K562 (cell line): ENCODE data around the gene GRIK2. TPM values are rescaled to one million over a fixed set of nuclear protein-coding genes. Genes with fewer than 3 reads are reported as not detected.

ENCODE experiments used
- ATAC-seq: fragments of 200-7000 bp; cut with Tn5 transposase; 3 replicates; pipeline ENCODE4 v1.9.1; 2020; ENCODE audit warnings: moderate library complexity
- BruUV-seq: library from RNA; stranded (reverse); fragments of 400-500 nt; replicated peaks from 2 replicates; lab custom pipeline; 2021; lab: Mats Ljungman, UMichigan
- CTCF ChIA-PET: fragments of 300-600 bp; formaldehyde crosslinking; extraction: SDS; loops from one replicate; lab custom pipeline; 2021; ENCODE audit warnings: low intra/inter-chr PET ratio; lab: Yijun Ruan, JAX
- POLR2A ChIA-PET: fragments of 300-600, 350-650 bp; sonication (Branson Sonifier 250); formaldehyde crosslinking; extraction: SDS; loops from one replicate; lab custom pipeline; 2021; ENCODE audit warnings: antibody characterized with exemption, inconsistent platforms; lab: Yijun Ruan, JAX
- DNase-seq, 4 experiments: peaks; one replicate each; pipeline versions ENCODE4 v3.0.0 to v3.0.0-alpha.2; 2011 to 2018; ENCODE audit warnings: low spot score in 3 of 4, mixed read lengths in 3 of 4; ENCODE audit errors: extremely low read depth in 1 of 4
- FAIRE-seq: peaks from 2 replicates; lab custom pipeline; 2011; peaks lifted over from hg19 to GRCh38; lab: Jason Lieb, UNC
- H2AFZ ChIP-seq: 2 replicates; pipeline ENCODE4 v1.6.0; 2011; ENCODE audit warnings: low read depth, low read length, control low read depth, inconsistent platforms
- H3K27ac ChIP-seq: fragments of 200-600 bp; 3 replicates; pipeline ENCODE4 v1.8.0; 2011; ENCODE audit warnings: low read depth, mild to moderate bottlenecking, control low read depth, inconsistent platforms, low read length, moderate library complexity, mixed read lengths; ENCODE audit errors: extremely low read depth
- H3K27me3 ChIP-seq, 2 experiments: fragments of 300-600 bp in 1 of 2; 2 replicates in 1 of 2; 3 replicates in 1 of 2; pipeline versions ENCODE4 v1.6.0 to v1.8.0; 2011; ENCODE audit warnings: inconsistent platforms in 2 of 2, low read length in 2 of 2, mild to moderate bottlenecking in 1 of 2, mixed read lengths in 1 of 2, moderate library complexity in 1 of 2; ENCODE audit not compliant: control insufficient read depth in 2 of 2, insufficient read depth in 2 of 2
- H3K36me3 ChIP-seq: fragments of 300-600 bp; 3 replicates; pipeline ENCODE4 v1.8.0; 2011; ENCODE audit warnings: mild to moderate bottlenecking, low read length, inconsistent platforms; ENCODE audit not compliant: control insufficient read depth, insufficient read depth
- H3K4me1 ChIP-seq, 2 experiments: fragments of 200-600 bp in 1 of 2; replicated peaks in 1 of 2; 2 replicates in 1 of 2; 3 replicates in 1 of 2; pipeline versions ENCODE4 v1.5.1 to v1.8.0; 2011; ENCODE audit warnings: inconsistent platforms in 2 of 2, low read length in 2 of 2, mild to moderate bottlenecking in 1 of 2, mixed read lengths in 1 of 2, moderate library complexity in 1 of 2; ENCODE audit not compliant: control insufficient read depth in 2 of 2, insufficient read depth in 2 of 2
- H3K4me2 ChIP-seq: 2 replicates; pipeline ENCODE4 v1.6.1; 2011; ENCODE audit warnings: low read length, control low read depth, inconsistent platforms, mixed read lengths; ENCODE audit not compliant: insufficient read depth
- H3K4me3 ChIP-seq: fragments of 200-600 bp; sonication (generic), shearing (Covaris generic); 2 replicates; pipeline ENCODE4 v1.5.1; 2016; ENCODE audit warnings: control low read depth, inconsistent platforms
- H3K79me2 ChIP-seq: fragments of 200-600 bp; 3 replicates; pipeline ENCODE4 v1.8.0; 2011; ENCODE audit warnings: low read length, inconsistent platforms; ENCODE audit not compliant: control insufficient read depth, insufficient read depth
- H3K9ac ChIP-seq, 2 experiments: 2 replicates each; pipeline versions ENCODE4 v1.6.0 to v1.6.1; 2011; ENCODE audit warnings: low read depth in 2 of 2, low read length in 2 of 2, control low read depth in 1 of 2, inconsistent platforms in 1 of 2, mild to moderate bottlenecking in 1 of 2, mixed read lengths in 1 of 2; ENCODE audit not compliant: insufficient read depth in 1 of 2
- H3K9me1 ChIP-seq: one replicate; pipeline ENCODE4 v1.6.0; 2011; ENCODE audit warnings: inconsistent platforms, mild to moderate bottlenecking, low read length, moderate library complexity; ENCODE audit not compliant: control insufficient read depth, insufficient read depth
- H3K9me3 ChIP-seq: replicated peaks from 2 replicates; pipeline ENCODE4 v1.5.1; 2011; ENCODE audit warnings: low read depth, low read length, inconsistent platforms; ENCODE audit not compliant: control insufficient read depth, insufficient read depth
- H4K20me1 ChIP-seq: replicated peaks from 2 replicates; pipeline ENCODE4 v1.6.1; 2011; ENCODE audit warnings: low read length, inconsistent platforms, mixed read lengths; ENCODE audit not compliant: control insufficient read depth, insufficient read depth
- ARID1B ChIP-seq: fragments of 450-650 bp; IDR thresholded peaks from 2 replicates; pipeline ENCODE4 v1.6.1; 2016; ENCODE audit warnings: antibody characterized with exemption, mild to moderate bottlenecking, inconsistent platforms
- BRD4 ChIP-seq: fragments of 200-600 bp; sonication (generic); IDR thresholded peaks from 2 replicates; pipeline ENCODE4 v1.6.1; 2017; ENCODE audit warnings: inconsistent platforms
- ETS2 ChIP-seq: IDR thresholded peaks from 2 replicates; pipeline ENCODE4 v1.6.1; 2016; ENCODE audit warnings: borderline replicate concordance, missing genetic modification characterization, mild to moderate bottlenecking, moderate library complexity, missing compliant biosample characterization; ENCODE audit not compliant: poor library complexity, severe bottlenecking
- NFE2 ChIP-seq: IDR thresholded peaks from 2 replicates; pipeline ENCODE4 v1.6.1; 2014; ENCODE audit warnings: antibody characterized with exemption, low read depth
- PHTF2 ChIP-seq: fragments of 250-450 bp; sonication (Bioruptor Pico); IDR thresholded peaks from 2 replicates; pipeline ENCODE4 v1.5.0; 2021; ENCODE audit warnings: mild to moderate bottlenecking
- SREBF1 ChIP-seq: fragments of 150-350 bp; IDR thresholded peaks from 2 replicates; pipeline ENCODE4 v1.6.1; 2014; ENCODE audit warnings: antibody characterized with exemption, low read depth, low read length, borderline replicate concordance
- TCF3 ChIP-seq: sonication (generic); formaldehyde crosslinking; IDR thresholded peaks from 2 replicates; pipeline ENCODE4 v1.4.0; 2020; ENCODE audit warnings: mild to moderate bottlenecking, missing genetic modification reagents
- U2AF1 ChIP-seq: fragments of 200-400 bp; formaldehyde crosslinking; optimal IDR thresholded peaks from 2 replicates; pipeline ENCODE3; 2017; ENCODE audit warnings: mild to moderate bottlenecking, low read depth, low read length, moderate library complexity
- ZNF224 ChIP-seq: sonication (generic); formaldehyde crosslinking; IDR thresholded peaks from 2 replicates; pipeline ENCODE4 v1.8.0; 2022; ENCODE audit warnings: mild to moderate bottlenecking, missing genetic modification reagents
- ZNF274 ChIP-seq: IDR thresholded peaks from 2 replicates; pipeline ENCODE4 v1.6.1; 2011; ENCODE audit warnings: low read depth, mild to moderate bottlenecking, low read length, moderate library complexity, borderline replicate concordance
- WGBS: fragments of 100-300 bp; shearing (Covaris generic); methylation state at CpG from one replicate; pipeline ENCODE4 v1.1.6; 2016; ENCODE audit warnings: low coverage, mixed read lengths; ENCODE audit not compliant: insufficient coverage; ENCODE audit errors: missing lambda C conversion rate; 5-methylcytosine and 5-hydroxymethylcytosine counted together
- in situ Hi-C: fragments of 300-500 bp; cut with MboI; formaldehyde crosslinking; loops from 4 replicates; pipeline ENCODE4 v1.15.0; 2018; ENCODE audit warnings: inconsistent platforms, mixed read lengths
- intact Hi-C: fragments of 100-400 bp; cut with micrococcal nuclease; formaldehyde crosslinking; loops from 2 replicates; pipeline ENCODE4 v1.14.2; 2022
- polyA plus RNA-seq, 8 experiments: library from polyadenylated mRNA; depleted of rRNA in 4 of 8; stranded (reverse) in 5 of 8; unstranded in 3 of 8; fragments of >200 nt; fragmentation: Nextera tagmentation in 2 of 8; fragmentation: Illumina TruSeq in 1 of 8; extraction: Ambion mirVana in 2 of 8; extraction: Trizol in 1 of 8; gene quantifications; 2 replicates each; pipeline versions ENCODE4 v1.2.1 to v1.2.3, GENCODE V29; 2011 to 2014; ENCODE audit warnings: inconsistent platforms in 1 of 8, missing spikeins in 1 of 8
- total RNA-seq, 7 experiments: library from RNA; depleted of rRNA in 6 of 7; stranded (reverse); fragments of >200 nt in 6 of 7; fragmentation: Illumina TruSeq in 2 of 7; extraction: Trizol in 2 of 7; gene quantifications; 2 replicates each; pipeline versions ENCODE4 v1.2.1 to v1.2.3, GENCODE V29; 2011 to 2021; ENCODE audit warnings: low replicate concordance in 1 of 7
- TF ChIP-seq, protein P1 (sequence below): fragments of 150-350 bp; conservative IDR thresholded peaks from 2 replicates; pipeline ENCODE4 v1.6.1; 2014; ENCODE audit warnings: low read length
- TF ChIP-seq, protein P2 (sequence below): sonication (generic); formaldehyde crosslinking; IDR thresholded peaks from 2 replicates; pipeline ENCODE4 v1.8.1; 2023; ENCODE audit warnings: mild to moderate bottlenecking, missing genetic modification reagents

Gene GRIK2
- total and polyA plus RNA-seq, 9 of the 15 experiments (the other 6 are each of a cell fraction or from before 2014, with no cell fraction given) = not detected

DNA sequence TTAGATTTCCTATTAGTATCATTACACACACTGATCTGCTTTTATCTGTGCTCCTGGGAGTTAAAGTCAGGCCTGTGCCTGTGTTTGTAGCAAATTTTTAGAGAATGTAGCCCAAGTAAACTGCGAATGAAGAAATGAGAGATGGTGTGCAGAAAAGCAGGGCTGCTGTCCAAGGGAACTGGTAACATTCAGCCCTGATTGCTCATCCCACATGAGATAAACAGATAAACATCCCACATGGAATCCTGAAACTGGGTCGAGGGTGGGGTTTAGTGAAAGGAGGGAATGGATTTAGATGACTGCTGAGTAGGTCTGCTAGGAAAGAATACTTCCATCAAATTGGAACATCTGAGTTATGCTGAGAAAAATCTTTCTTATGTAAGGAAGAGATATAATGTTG, 69.1 kb downstream of the GRIK2 start:
- in situ Hi-C loops (no loop called here), intact Hi-C loops (no loop called here)
- Histone ChIP-seq H2AFZ (no peak overlapping the region), H3K27ac (no peak overlapping the region), H3K9me1 (no peaks in the 10 kb centered on the region), H3K27me3 (no peaks in the 10 kb centered on the region), H3K9me3 (no peaks in the 10 kb centered on the region), H3K79me2 (no peaks in the 10 kb centered on the region), H3K4me1 (no peaks in the 10 kb centered on the region), H4K20me1 (no peaks in the 10 kb centered on the region), H3K4me3 (no peak overlapping the region), H3K9ac (no peak overlapping the region), H3K4me2 (no peak overlapping the region), H3K36me3 (no peaks in the 10 kb centered on the region)
- ATAC-seq = no peak
- FAIRE-seq = no peak
- POLR2A ChIA-PET = no interaction called here
- CTCF ChIA-PET = no interaction called here
- no peak for DNase-seq
- WGBS = 13% methylated on average over 2 of the region's 2 CpGs
- BruUV-seq = no TSS peak
- TF ChIP-seq PHTF2 (no peak), SREBF1 (no peak), U2AF1 (no peak), TCF3 (CRISPR knock-in tag) (no peak), NFE2 (no peak), BRD4 (no peak), ARID1B (no peak), ZNF224 (no peak), ZNF274 (no peak), ETS2 (tag) (no peak)
- TF ChIP-seq, protein P1, sequence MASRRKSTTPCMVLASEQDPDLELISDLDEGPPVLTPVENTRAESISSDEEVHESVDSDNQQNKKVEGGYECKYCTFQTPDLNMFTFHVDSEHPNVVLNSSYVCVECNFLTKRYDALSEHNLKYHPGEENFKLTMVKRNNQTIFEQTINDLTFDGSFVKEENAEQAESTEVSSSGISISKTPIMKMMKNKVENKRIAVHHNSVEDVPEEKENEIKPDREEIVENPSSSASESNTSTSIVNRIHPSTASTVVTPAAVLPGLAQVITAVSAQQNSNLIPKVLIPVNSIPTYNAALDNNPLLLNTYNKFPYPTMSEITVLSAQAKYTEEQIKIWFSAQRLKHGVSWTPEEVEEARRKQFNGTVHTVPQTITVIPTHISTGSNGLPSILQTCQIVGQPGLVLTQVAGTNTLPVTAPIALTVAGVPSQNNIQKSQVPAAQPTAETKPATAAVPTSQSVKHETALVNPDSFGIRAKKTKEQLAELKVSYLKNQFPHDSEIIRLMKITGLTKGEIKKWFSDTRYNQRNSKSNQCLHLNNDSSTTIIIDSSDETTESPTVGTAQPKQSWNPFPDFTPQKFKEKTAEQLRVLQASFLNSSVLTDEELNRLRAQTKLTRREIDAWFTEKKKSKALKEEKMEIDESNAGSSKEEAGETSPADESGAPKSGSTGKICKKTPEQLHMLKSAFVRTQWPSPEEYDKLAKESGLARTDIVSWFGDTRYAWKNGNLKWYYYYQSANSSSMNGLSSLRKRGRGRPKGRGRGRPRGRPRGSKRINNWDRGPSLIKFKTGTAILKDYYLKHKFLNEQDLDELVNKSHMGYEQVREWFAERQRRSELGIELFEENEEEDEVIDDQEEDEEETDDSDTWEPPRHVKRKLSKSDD = no peak
- TF ChIP-seq, protein P2, sequence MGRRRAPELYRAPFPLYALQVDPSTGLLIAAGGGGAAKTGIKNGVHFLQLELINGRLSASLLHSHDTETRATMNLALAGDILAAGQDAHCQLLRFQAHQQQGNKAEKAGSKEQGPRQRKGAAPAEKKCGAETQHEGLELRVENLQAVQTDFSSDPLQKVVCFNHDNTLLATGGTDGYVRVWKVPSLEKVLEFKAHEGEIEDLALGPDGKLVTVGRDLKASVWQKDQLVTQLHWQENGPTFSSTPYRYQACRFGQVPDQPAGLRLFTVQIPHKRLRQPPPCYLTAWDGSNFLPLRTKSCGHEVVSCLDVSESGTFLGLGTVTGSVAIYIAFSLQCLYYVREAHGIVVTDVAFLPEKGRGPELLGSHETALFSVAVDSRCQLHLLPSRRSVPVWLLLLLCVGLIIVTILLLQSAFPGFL (CRISPR knock-in tag) = no peak
